KOPT-K1 (cell line): Measurements from ENCODE around the gene KRTAP10-7.
"Not testable (repeated sequence)": the region's sequence is repeated elsewhere in the genome, so short reads cannot be mapped to it uniquely, and the experiment has no call there.

Source experiments
- H3K27ac ChIP-seq: fragments of 200-600 bp; sonication (generic); 2 replicates; pipeline ENCODE4 v1.5.1; 2016; ENCODE audit warnings: antibody characterized with exemption, mild to moderate bottlenecking, low read depth, low read length; ENCODE audit not compliant: poor library complexity, severe bottlenecking
- H3K36me3 ChIP-seq: fragments of 200-600 bp; sonication (generic); 2 replicates; pipeline ENCODE4 v1.5.1; 2017; ENCODE audit warnings: antibody characterized with exemption, mild to moderate bottlenecking, low read length, moderate library complexity; ENCODE audit not compliant: insufficient read depth
- H3K9me3 ChIP-seq: fragments of 200-600 bp; sonication (generic); 2 replicates; pipeline ENCODE4 v1.5.1; 2017; ENCODE audit warnings: antibody characterized with exemption, low read length, mild to moderate bottlenecking; ENCODE audit not compliant: insufficient read depth, poor library complexity, severe bottlenecking

The KRTAP10-7 gene

DNA sequence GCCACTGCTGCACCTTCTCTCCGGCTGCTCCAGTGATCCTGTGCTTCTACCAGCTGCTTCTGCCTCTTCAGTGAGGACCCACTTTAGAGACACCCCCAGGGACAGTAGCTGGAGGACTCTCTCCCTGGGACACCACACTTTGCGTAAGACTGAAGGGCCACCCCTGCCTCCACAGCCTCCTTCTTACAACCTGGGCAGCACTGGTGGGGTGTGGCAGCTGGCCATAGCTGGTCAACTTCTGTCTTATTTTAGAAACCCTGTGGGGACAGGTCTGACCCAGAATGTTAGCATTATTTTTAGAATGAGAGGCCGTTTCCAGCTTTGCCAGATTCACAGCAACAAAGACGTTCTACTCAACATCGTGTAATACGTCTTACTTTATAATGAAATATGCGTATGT, 25.4 kb downstream of the KRTAP10-7 start:
- Histone ChIP-seq H3K9me3 (peaks cover 34% of the 10 kb centered on the region), H3K36me3 (no peaks in the 10 kb centered on the region), H3K27ac (no peak overlapping the region)

DNA sequence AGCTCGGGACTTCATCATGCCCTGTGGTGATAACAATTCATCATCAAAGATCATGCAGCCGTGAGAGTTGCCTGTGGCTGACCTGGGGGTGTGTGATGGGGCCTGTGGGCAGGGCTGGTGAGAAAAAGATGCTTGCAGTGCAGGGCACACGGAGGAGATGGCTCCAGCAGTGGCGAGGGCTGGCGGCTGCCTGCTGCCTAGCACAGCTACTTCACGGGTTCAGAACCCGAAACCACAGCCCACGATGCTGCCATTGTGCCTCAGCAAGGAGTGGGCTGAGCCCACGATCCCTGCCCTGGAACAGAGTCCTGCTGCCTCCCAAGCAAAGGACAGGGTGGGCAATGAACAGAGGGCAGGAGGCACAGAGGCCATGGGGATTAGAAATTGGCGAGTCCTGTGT, 25.9 kb downstream of the KRTAP10-7 start:
- Histone ChIP-seq H3K27ac (no peak overlapping the region), H3K9me3 (peaks cover 39% of the 10 kb centered on the region), H3K36me3 (no peaks in the 10 kb centered on the region)

DNA sequence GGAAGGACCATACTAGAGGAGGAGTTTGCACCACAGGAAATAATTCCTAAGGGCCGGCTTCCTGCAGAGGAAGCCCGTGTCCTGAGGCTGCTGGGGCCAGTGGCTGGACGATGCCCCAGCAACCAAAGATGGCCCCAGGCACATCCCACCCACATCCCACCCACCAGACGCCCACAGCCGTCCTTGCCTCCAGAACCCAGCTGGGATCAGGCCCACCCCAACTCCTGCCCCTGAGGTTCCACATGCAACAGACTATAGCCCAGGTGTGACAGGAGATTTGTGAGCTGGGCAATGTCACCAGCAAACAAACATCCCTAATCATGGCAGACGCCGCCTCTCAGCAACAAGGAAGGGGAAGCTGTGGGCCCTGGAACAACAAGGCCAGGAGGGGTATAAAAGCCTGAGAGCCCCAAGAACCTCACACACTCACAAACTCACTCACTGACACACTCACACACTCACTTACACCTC, 26.3 kb downstream of the KRTAP10-7 start, which contains the start of gene KRTAP10-9:
KRTAP10-9 (plus strand) TSS at position 421 of the 471 bp plus-strand sequence. CDS start 79 bp downstream, outside the sequence.
- no peaks in the 10 kb centered on the region for H3K36me3 ChIP-seq
- H3K9me3 ChIP-seq, result peaks cover 43% of the 10 kb centered on the region
- no peak within 1 kb of the TSS for H3K27ac ChIP-seq

- H3K9me3 ChIP-seq, result peaks cover 49% of the 10 kb centered on the region
- not testable (repeated sequence) for H3K27ac ChIP-seq, H3K36me3 ChIP-seq
Measured at GRCh38 chr21:44627181-44627822, 26.9 kb downstream of the KRTAP10-7 start.

DNA sequence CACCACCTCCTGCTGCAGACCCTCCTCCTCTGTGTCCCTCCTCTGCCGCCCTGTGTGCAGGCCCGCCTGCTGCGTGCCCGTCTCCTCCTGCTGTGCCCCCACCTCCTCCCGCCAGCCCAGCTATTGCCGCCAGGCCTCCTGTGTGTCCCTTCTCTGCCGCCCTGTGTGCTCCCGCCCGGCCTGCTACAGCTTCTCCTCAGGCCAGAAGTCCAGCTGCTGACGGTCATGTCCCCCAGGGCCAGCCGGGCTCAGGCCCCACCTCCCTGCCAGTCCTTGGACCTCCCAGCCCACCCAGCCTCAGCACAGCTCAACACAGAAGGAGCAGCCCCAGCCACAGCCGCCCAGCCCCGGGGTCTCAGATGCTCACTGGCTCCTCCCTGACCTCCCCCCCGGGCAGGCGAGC, 27.4 kb downstream of the KRTAP10-7 start:
- H3K27ac ChIP-seq, H3K36me3 ChIP-seq: not testable (repeated sequence)
- peaks cover 48% of the 10 kb centered on the region for H3K9me3 ChIP-seq

DNA sequence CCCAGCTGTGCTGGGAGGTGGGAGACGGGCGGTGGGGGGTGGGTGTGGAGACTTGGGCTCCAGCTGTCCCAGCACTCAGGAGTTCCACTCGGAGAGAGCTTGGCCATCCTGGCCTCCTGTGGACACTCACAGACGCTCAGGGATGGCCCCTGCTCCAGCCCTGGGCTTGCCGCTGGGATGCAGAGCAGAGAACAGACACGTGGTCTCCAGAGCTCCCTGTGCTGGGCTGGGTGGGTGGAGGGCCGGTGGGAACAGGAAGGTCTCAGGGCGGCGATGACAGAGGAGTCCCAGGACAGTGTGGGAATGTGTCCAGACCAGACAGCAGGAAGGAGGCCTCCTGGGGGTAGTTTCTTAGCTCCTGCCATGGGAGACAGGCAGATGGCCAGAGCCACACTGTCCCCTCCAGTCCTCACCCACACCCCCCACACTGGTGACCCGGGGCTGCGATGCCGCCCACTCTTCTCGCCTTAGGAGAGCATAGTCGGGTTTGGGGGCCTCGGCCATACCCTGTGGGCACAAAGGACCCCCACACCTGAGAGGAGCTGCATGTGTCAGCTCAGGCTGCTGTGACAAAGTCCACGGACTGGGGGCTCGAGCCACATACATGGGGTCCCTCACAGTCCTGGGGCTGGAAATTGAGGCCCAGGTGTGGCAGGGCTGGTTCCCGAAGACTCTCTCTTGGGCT, 28.5 kb downstream of the KRTAP10-7 start:
- H3K36me3 ChIP-seq, result no peaks in the 10 kb centered on the region
- peaks cover 38% of the 10 kb centered on the region for H3K9me3 ChIP-seq
- no peak overlapping the region for H3K27ac ChIP-seq

- Histone ChIP-seq H3K27ac (no peak overlapping the region), H3K36me3 (no peaks in the 10 kb centered on the region), H3K9me3 (peaks cover 25% of the 10 kb centered on the region)
Measured at GRCh38 chr21:44630440-44630839, 30.0 kb downstream of the KRTAP10-7 start.

DNA sequence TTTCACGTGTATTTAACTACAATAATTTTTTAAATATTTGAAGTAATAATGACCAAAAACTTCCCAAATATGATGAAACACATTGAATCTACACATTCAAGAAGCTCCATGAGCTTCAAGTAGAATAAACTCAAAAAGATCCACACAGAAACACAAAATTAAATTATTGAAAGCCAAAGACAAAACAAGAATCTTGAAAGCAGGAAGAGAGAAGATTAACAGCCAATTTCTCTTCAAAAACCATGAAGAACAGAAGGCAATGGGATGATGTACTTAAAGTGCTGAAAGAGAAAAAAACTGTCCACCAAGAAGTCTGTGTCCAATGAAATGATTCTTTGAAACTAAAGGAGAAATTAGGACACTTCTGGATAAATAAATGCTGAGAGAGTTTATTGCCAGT, 31.7 kb downstream of the KRTAP10-7 start:
- H3K36me3 ChIP-seq, result no peaks in the 10 kb centered on the region
- H3K27ac ChIP-seq, result no peak overlapping the region
- peaks cover 25% of the 10 kb centered on the region for H3K9me3 ChIP-seq

DNA sequence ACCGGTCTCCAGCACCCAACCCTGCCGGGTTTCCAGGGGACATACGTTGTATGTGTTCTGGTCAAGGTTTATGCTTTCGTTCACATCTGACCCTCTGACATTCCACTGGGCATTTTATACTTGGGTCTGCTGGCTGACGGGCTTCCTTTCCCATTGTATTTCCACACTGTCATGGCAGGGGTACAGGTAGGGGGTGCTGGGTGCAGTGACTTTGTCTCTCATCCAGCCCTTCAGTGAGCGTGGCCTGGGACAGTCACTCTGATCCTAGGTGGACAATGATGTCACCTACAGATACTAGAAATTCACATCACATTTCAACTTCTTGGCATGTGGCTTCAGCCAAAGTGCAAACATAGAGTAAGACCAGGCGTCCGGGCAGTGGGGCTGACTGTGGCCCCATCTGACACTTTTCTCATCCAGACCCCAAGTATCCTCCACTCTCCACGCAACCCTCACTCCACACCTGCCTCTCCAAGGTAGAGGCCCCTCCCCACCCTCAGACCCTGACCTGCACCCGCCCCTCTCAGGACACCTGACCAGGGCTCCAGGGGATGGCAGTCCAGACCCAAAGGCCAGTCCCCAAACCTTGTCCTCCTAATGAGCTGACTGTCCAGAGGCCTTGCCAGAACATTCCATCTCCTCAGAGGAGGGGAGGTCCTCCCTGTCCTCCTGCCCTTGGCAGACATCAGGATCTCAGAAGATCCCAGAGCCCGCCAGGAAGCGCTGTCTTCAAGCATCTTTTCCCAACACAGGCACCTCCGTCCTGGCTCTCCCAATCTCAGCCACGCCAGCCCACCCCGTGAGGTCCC, 36.0 kb downstream of the KRTAP10-7 start:
- Histone ChIP-seq H3K9me3 (peaks cover 21% of the 10 kb centered on the region), H3K27ac (no peak overlapping the region), H3K36me3 (no peaks in the 10 kb centered on the region)

GRCh38 chr21:44637018-44637850, 36.8 kb downstream of the KRTAP10-7 start, which contains the start of gene KRTAP10-10:
TSS of gene KRTAP10-10 (plus strand) at chr21:44637356. CDS start at chr21:44637418, 62 bp downstream.
- Histone ChIP-seq H3K36me3 (no peaks in the 10 kb centered on the region), H3K9me3 (peaks cover 16% of the 10 kb centered on the region), H3K27ac (no peak within 1 kb of the TSS)

GRCh38 chr21:44637851-44638348, 37.5 kb downstream of the KRTAP10-7 start:
- not testable (repeated sequence) for H3K27ac ChIP-seq, H3K36me3 ChIP-seq
- peaks cover 13% of the 10 kb centered on the region for H3K9me3 ChIP-seq

DNA sequence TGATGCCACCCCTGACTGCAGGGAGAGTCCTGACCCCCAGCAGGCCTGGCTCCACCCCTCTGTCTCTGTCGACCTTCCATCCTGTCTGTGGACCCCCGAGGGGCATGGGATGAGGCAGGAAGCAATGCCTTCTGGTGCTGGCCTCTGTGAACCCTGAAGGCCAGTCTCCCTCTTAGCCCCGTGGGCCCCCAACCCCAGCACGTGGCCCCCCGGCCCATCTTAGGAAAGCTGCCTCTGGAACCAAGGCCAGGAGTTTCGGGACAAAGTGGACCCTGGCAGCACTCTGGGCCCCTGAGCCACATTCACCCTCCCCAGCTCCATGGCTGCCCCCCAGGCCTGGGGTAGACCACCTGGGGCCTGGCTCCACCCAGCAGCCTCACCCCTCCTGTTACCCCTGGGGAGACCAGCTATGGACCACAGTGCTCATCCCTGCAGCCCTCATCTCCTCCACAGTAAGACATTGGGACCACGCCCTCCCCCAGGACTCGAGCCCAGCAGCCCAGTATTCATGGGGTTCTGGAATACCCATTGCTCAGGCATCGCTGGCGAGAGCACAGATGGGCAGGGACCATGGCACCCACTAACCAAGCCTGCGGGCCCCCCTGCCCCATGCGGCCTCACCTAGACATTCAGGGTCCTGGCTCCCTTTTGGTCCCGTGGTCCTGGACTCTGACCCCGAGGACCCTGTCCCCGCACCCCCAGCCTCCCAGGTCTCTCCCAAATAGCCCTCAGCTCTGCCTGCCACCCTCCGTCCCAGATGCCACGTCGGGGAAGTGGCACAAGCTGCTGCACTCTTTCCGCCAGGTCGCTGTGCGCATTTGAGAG, 38.3 kb downstream of the KRTAP10-7 start:
- not testable (repeated sequence) for H3K27ac ChIP-seq

DNA sequence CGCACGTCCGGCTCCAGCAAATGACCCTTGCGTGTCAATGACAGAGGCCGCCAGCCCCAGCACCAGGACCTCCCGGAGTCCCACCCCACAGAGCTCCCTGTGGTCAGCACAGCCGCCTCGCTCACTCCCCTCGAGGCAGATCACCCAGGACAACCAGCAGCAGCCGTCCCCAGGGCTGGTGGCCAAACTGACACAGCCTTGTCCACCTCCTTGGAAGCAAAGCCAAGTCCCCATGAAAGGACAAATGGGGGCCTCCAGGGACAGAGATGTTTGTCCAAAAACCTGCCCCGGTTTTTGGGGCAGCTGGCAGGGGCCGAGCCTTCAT, 38.9 kb downstream of the KRTAP10-7 start:
- Histone ChIP-seq H3K27ac (no peak overlapping the region), H3K9me3 (peaks cover 27% of the 10 kb centered on the region), H3K36me3 (no peaks in the 10 kb centered on the region)

More for the DNA sequence above, 38.3 kb downstream of the KRTAP10-7 start:
- H3K9me3 ChIP-seq, result peaks cover 22% of the 10 kb centered on the region
- not testable (repeated sequence) for H3K36me3 ChIP-seq

DNA sequence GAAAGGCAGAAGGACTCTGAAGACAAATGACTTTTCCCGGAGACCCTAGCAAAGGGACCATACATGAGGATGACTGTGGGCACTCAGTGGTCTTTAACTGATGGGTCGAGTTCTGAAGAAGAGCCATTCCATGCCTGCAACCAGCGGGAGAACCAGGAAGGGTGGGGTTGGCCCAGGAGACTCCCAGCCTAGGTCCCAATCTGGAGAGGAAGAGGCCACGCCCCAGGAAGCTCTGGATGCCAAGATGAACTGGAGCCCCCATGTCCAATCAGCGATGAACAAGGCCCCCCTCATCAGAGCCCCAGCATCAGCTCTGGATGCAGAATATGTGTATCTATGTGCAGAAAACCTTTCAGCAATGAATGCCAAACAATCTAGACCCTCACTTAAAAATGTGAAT, 40.4 kb downstream of the KRTAP10-7 start:
- Histone ChIP-seq H3K36me3 (no peaks in the 10 kb centered on the region), H3K9me3 (peaks cover 39% of the 10 kb centered on the region), H3K27ac (no peak overlapping the region)
